Renal pelvis (tissue), 4 donors: ENCODE data around the gene CD8A. TPM values are rescaled to one million over a fixed set of nuclear protein-coding genes. Genes with fewer than 3 reads are reported as not detected.

ENCODE experiments used
- DNase-seq: peaks from one replicate; pipeline ENCODE4 v3.0.0-alpha.2; 2013
- polyA plus RNA-seq, 3 donors: library from polyadenylated mRNA; unstranded; fragments of 120-200 nt; gene quantifications; one replicate each; pipeline ENCODE4 v1.2.1, GENCODE V29; 2013; ENCODE audit not compliant: insufficient read length in 3 of 3

The CD8A gene
- polyA plus RNA-seq, 3 donors = 0.26 to 0.37 (median 0.36) TPM

GRCh38 chr2:86809481-86810121, 18.9 kb upstream of the CD8A start:
- DNase-seq = no peak

GRCh38 chr2:86808315-86809161, 17.8 kb upstream of the CD8A start:
- peak; percentile 87 for DNase-seq

- DNase-seq = peak; percentile 53
Observed at GRCh38 chr2:86807468-86808275, 17.0 kb upstream of the CD8A start.

GRCh38 chr2:86807133-86807467, 16.4 kb upstream of the CD8A start:
- DNase-seq = no peak

GRCh38 chr2:86806059-86806857, 15.5 kb upstream of the CD8A start:
- no peak for DNase-seq

- no peak for DNase-seq
Observed at GRCh38 chr2:86800856-86801567, 10.3 kb upstream of the CD8A start.

GRCh38 chr2:86794861-86795260, 4.1 kb upstream of the CD8A start:
- DNase-seq = no peak

GRCh38 chr2:86793752-86794151, 3.0 kb upstream of the CD8A start:
- no peak for DNase-seq

- DNase-seq = no peak
Observed at GRCh38 chr2:86791573-86791972, 860 bp upstream of the CD8A start.

- no peak for DNase-seq
Observed at GRCh38 chr2:86790134-86790675, 508 bp downstream of the CD8A start.

GRCh38 chr2:86789687-86790133, 1.0 kb downstream of the CD8A start:
- no peak for DNase-seq

GRCh38 chr2:86788881-86789686, 1.6 kb downstream of the CD8A start:
- DNase-seq = no peak

- DNase-seq = no peak
Observed at GRCh38 chr2:86788165-86788564, 2.5 kb downstream of the CD8A start.

GRCh38 chr2:86787736-86788135, 3.0 kb downstream of the CD8A start:
- no peak for DNase-seq

GRCh38 chr2:86786001-86786536, 4.6 kb downstream of the CD8A start:
- DNase-seq = no peak

GRCh38 chr2:86785456-86785855, 5.3 kb downstream of the CD8A start:
- no peak for DNase-seq

GRCh38 chr2:86783615-86784339, 6.9 kb downstream of the CD8A start:
- DNase-seq = no peak

GRCh38 chr2:86782748-86783147, 8.0 kb downstream of the CD8A start:
- no peak for DNase-seq

GRCh38 chr2:86781363-86781762, 9.3 kb downstream of the CD8A start:
- DNase-seq = no peak
